Stimulated activated CD4-positive, alpha-beta T cell treated with anti-CD3 and anti-CD28 coated beads, Interleukin-2, amount 100 ng/mL, for 24 hours (primary cell): Measurements from ENCODE around the gene IGF1R.

Source experiments
- DNase-seq, 2 donors: peaks; one replicate each; pipeline ENCODE4 v3.0.0-alpha.2; 2020

Gene IGF1R

GRCh38 chr15:98708037-98708590 lies 59.8 kb downstream of the IGF1R start:
- DNase-seq: no peak

GRCh38 chr15:98711810-98712209 lies 63.5 kb downstream of the IGF1R start:
- DNase-seq: no peak

GRCh38 chr15:98712845-98713584 lies 64.7 kb downstream of the IGF1R start:
- no peak for DNase-seq

GRCh38 chr15:98713585-98714001 lies 65.3 kb downstream of the IGF1R start:
- no peak for DNase-seq

GRCh38 chr15:98714922-98715321 lies 66.6 kb downstream of the IGF1R start:
- DNase-seq: no peak

- no peak for DNase-seq
Measured at GRCh38 chr15:98715401-98715800, 67.1 kb downstream of the IGF1R start.

- DNase-seq: no peak
Measured at GRCh38 chr15:98715890-98716443, 67.6 kb downstream of the IGF1R start.

GRCh38 chr15:98717371-98717770 lies 69.0 kb downstream of the IGF1R start:
- no peak for DNase-seq

- no peak for DNase-seq
Measured at GRCh38 chr15:98717942-98718341, 69.6 kb downstream of the IGF1R start.

- DNase-seq: no peak
Measured at GRCh38 chr15:98718426-98719136, 70.2 kb downstream of the IGF1R start.

GRCh38 chr15:98719137-98719740 lies 70.9 kb downstream of the IGF1R start:
- no peak for DNase-seq

GRCh38 chr15:98720031-98720430 lies 71.7 kb downstream of the IGF1R start:
- no peak for DNase-seq

GRCh38 chr15:98720577-98721565 lies 72.5 kb downstream of the IGF1R start:
- DNase-seq: no peak

- DNase-seq: no peak
Measured at GRCh38 chr15:98722209-98722608, 73.9 kb downstream of the IGF1R start.

- DNase-seq: no peak
Measured at GRCh38 chr15:98722645-98723044, 74.3 kb downstream of the IGF1R start.

- DNase-seq: no peak
Measured at GRCh38 chr15:98723195-98723594, 74.9 kb downstream of the IGF1R start.

GRCh38 chr15:98724048-98724447 lies 75.7 kb downstream of the IGF1R start:
- no peak for DNase-seq

GRCh38 chr15:98724494-98724893 lies 76.2 kb downstream of the IGF1R start:
- no peak for DNase-seq

- no peak for DNase-seq
Measured at GRCh38 chr15:98725874-98726273, 77.5 kb downstream of the IGF1R start.

- no peak for DNase-seq
Measured at GRCh38 chr15:98727115-98728040, 79.0 kb downstream of the IGF1R start.
